Spleen (tissue), 11 donors: ENCODE data around the gene ATF6B. TPM values are rescaled to one million over a fixed set of nuclear protein-coding genes. Genes with fewer than 3 reads are reported as not detected.
A peak's percentile ranks its signal among the peaks of the same experiment; 100 is the strongest.

Experiments
- DNase-seq: peaks from one replicate; pipeline ENCODE4 v3.0.0-alpha.2; 2020
- H3K27ac ChIP-seq, 8 donors: fragments of 200-600 bp; sonication (generic) in 7 of 8; 1 replicate in 4 of 8; 2 replicates in 4 of 8; pipeline versions ENCODE4 v1.5.0 to v1.8.0; 2016 to 2021; ENCODE audit warnings: inconsistent platforms in 4 of 8, mild to moderate bottlenecking in 4 of 8, moderate library complexity in 1 of 8
- H3K27me3 ChIP-seq, 7 donors: fragments of 200-600 bp; sonication (generic) in 6 of 7; replicated peaks in 1 of 7; 1 replicate in 4 of 7; 2 replicates in 3 of 7; pipeline versions ENCODE4 v1.5.0 to v1.8.0; 2016 to 2021; ENCODE audit warnings: inconsistent platforms in 3 of 7, mild to moderate bottlenecking in 1 of 7
- H3K36me3 ChIP-seq, 6 donors: fragments of 200-600 bp; sonication (generic) in 5 of 6; 1 replicate in 4 of 6; 2 replicates in 2 of 6; pipeline versions ENCODE4 v1.5.0 to v1.8.0; 2016 to 2021; ENCODE audit warnings: inconsistent platforms in 2 of 6
- H3K4me1 ChIP-seq, 6 donors: fragments of 200-600 bp; sonication (generic) in 5 of 6; 1 replicate in 3 of 6; 2 replicates in 3 of 6; pipeline versions ENCODE4 v1.5.0 to v1.8.0; 2016 to 2021; ENCODE audit warnings: inconsistent platforms in 3 of 6
- H3K4me3 ChIP-seq, 8 donors: fragments of 200-600 bp; sonication (generic) in 7 of 8; 1 replicate in 4 of 8; 2 replicates in 4 of 8; pipeline versions ENCODE4 v1.5.0 to v1.8.0; 2016 to 2021; ENCODE audit warnings: inconsistent platforms in 4 of 8, mild to moderate bottlenecking in 4 of 8, moderate library complexity in 2 of 8
- H3K9me3 ChIP-seq, 8 donors: fragments of 200-600 bp; sonication (generic) in 7 of 8; 1 replicate in 4 of 8; 2 replicates in 4 of 8; pipeline versions ENCODE4 v1.5.0 to v1.8.0; 2016 to 2021; ENCODE audit warnings: inconsistent platforms in 4 of 8
- POLR2A ChIP-seq, 3 donors: fragments of 450-650 bp; IDR thresholded peaks; one replicate each; pipeline ENCODE4 v1.5.1; 2017; ENCODE audit warnings: antibody characterized with exemption in 3 of 3, mild to moderate bottlenecking in 1 of 3
- POLR2AphosphoS5 ChIP-seq, 3 donors: sonication (generic); formaldehyde crosslinking; IDR thresholded peaks; one replicate each; pipeline ENCODE4 v1.5.1; 2017; ENCODE audit warnings: antibody characterized with exemption in 3 of 3
- WGBS, 5 donors: extraction: QIAGEN DNeasy Blood & Tissue Kit in 3 of 5; methylation state at CpG; one replicate each; pipeline versions ENCODE4 v1.1.5 to v1.1.7; 2013 to 2018; 5-methylcytosine and 5-hydroxymethylcytosine counted together
- intact Hi-C: fragments of 100-400 bp; cut with DNase I; formaldehyde crosslinking; loops from one replicate; pipeline ENCODE4 v1.15.0; 2023; ENCODE audit warnings: low total_unique reads
- polyA plus RNA-seq, 3 donors: library from polyadenylated mRNA; stranded (reverse); fragments of 200-250 nt; gene quantifications; one replicate each; pipeline ENCODE4 v1.2.1, GENCODE V29; 2013
- total RNA-seq, 7 donors: library from RNA; depleted of rRNA in 3 of 7; stranded (reverse); fragments of >200 nt in 3 of 7; fragmentation: NEBNext Ultra II Directional in 4 of 7; extraction: Animal tissue kit (Norgen Biotek cat#: 25700) in 4 of 7; gene quantifications; one replicate each; pipeline versions ENCODE4 v1.1.0 to v1.2.1, GENCODE V29; 2016 to 2021
- TF ChIP-seq, protein P1 (sequence below), 11 experiments: fragments of 200-600 bp in 7 of 11; fragments of 450-650 bp in 4 of 11; sonication (generic) in 4 of 11; IDR thresholded peaks in 8 of 11; conservative IDR thresholded peaks in 3 of 11; 1 replicate in 7 of 11; 2 replicates in 4 of 11; pipeline versions ENCODE4 v1.4.0 to v1.8.0; 2016 to 2021; ENCODE audit warnings: antibody characterized with exemption in 11 of 11, inconsistent platforms in 4 of 11, mild to moderate bottlenecking in 1 of 11
- donor health status: healthy with polysubstance abuse.
- donor health status: DM: no; HTN: no; CAD: no; lungs with moderate emphysema.
- donor health status: DM: no; HTN: no; CAD: no.
- donor health status: Bipolar disorder and iron deficiency.
- donor health status: healthy.
- donor health status: DM: no; HTN: no; CAD: no.
- donor health status: DM: yes; HTN: yes; CAD: no.

Gene ATF6B
- total and polyA plus RNA-seq, 10 donors: 45.3 to 126 (median 92.7) TPM

DNA sequence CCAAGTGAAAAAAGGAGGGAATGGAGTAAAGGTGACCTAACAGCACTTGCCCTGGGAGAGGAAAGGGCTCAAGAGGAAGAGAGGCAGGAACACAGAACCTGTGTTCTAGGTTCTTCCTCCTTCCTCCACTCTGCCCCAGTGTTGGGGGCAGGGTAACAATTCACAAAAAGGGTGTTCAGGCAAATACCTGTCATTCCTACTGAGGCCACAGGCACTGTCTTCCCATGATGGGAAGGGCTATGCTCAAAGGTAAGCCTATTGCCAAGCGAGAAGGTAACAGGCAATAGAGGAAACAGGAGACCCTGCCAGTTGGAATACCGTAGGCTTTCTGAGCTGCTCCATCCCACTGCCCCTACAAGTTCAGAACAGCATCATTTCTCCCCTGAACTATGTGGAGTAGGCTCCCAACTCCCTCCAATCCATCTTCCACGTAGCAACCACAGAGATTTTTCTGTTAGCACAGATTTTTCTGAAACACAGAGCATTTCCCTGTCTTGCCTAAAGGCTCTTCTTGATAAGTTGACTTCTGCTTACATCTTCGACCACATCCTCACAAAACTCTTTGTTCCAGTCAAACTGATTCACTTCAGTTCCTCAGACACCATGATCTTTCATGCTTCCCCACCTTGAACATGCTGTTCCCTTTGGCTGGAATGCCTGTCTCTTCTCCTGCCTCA is 45.1 kb upstream of the ATF6B start:
- 61 to 71% (median 65%) methylated on average over 4 of the region's 4 CpGs for WGBS, 5 donors
- H3K4me1 ChIP-seq: peaks cover 18 to 49% (median 41%) of the 10 kb centered on the region in 6 donors
- intact Hi-C loops: no loop called here
- H3K4me3 ChIP-seq: no peak overlapping the region
- DNase-seq: no peak
- H3K9me3 ChIP-seq: no peaks in the 10 kb centered on the region
- peak overlapping the region in 2 of 8 donors; percentile 15 to 35 for H3K27ac ChIP-seq
- peaks cover 0 to 32% (median 24%) of the 10 kb centered on the region in 6 donors for H3K36me3 ChIP-seq
- no peaks in the 10 kb centered on the region for H3K27me3 ChIP-seq
- TF ChIP-seq POLR2A (IDR thresholded peaks at IDR 0.05) (no peak), POLR2AphosphoS5 (IDR thresholded peaks at IDR 0.05) (no peak)
- TF ChIP-seq, protein P1, sequence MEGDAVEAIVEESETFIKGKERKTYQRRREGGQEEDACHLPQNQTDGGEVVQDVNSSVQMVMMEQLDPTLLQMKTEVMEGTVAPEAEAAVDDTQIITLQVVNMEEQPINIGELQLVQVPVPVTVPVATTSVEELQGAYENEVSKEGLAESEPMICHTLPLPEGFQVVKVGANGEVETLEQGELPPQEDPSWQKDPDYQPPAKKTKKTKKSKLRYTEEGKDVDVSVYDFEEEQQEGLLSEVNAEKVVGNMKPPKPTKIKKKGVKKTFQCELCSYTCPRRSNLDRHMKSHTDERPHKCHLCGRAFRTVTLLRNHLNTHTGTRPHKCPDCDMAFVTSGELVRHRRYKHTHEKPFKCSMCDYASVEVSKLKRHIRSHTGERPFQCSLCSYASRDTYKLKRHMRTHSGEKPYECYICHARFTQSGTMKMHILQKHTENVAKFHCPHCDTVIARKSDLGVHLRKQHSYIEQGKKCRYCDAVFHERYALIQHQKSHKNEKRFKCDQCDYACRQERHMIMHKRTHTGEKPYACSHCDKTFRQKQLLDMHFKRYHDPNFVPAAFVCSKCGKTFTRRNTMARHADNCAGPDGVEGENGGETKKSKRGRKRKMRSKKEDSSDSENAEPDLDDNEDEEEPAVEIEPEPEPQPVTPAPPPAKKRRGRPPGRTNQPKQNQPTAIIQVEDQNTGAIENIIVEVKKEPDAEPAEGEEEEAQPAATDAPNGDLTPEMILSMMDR (IDR thresholded peaks at IDR 0.05 in 8 of 11, conservative IDR thresholded peaks at IDR 0.05 in 3 of 11): no peak

DNA sequence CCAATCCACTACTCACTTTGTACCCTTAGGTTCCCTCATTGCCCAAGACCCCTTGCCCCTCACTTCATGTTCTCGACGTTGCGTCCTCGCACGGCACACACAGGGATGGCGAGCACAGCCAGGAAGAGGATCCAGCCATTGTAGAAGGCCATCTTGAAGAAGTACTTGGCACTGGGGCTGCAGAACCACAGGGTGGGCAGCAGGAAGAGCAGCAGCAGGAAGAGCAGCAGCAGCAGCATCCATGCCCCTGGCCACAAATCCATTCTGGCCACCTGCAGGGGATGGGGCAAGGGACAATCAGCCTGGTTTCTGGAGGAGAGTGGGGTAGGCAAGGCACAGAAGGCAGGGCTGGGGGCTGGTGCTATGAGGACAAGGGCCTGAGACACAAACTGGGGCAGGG is 43.2 kb upstream of the ATF6B start:
- DNase-seq: peak; percentile 34
- H3K4me1 ChIP-seq: peaks cover 9 to 36% (median 27%) of the 10 kb centered on the region in 6 donors
- peaks cover 0 to 51% (median 35%) of the 10 kb centered on the region in 6 donors for H3K36me3 ChIP-seq
- H3K27me3 ChIP-seq: no peaks in the 10 kb centered on the region
- no peak for TF ChIP-seq POLR2AphosphoS5 (IDR thresholded peaks at IDR 0.05)
- TF ChIP-seq POLR2A (IDR thresholded peaks at IDR 0.05): no peak
- TF ChIP-seq, protein P1 (IDR thresholded peaks at IDR 0.05 in 8 of 11, conservative IDR thresholded peaks at IDR 0.05 in 3 of 11): no peak
- intact Hi-C loops: no loop called here
- H3K27ac ChIP-seq: no peak overlapping the region
- 96 to 99% (median 96%) methylated on average over 6 of the region's 6 CpGs for WGBS, 5 donors
- no peaks in the 10 kb centered on the region for H3K9me3 ChIP-seq
- no peak overlapping the region for H3K4me3 ChIP-seq

DNA sequence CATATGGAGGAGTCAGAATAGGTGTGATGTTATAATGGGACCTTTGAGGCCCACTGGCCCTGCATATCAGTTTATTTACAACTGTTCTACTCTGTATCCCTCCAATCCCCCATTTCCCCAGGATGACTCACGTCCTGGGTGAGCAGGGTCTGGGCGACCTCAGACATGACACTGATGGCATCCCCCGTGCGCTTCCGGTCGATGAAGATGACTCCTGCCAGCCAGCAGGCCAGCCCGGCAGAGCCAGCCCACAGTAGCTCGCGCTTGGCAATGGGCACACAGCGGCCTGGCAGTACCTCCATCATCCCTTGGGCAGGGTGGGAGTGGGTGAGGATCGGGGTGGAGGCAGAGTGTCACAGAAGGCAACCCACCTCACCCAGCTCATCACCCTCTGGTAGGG is 42.2 kb upstream of the ATF6B start:
- peaks cover 0 to 60% (median 35%) of the 10 kb centered on the region in 6 donors for H3K36me3 ChIP-seq
- WGBS, 5 donors: 92 to 97% (median 93%) methylated on average over 11 of the region's 11 CpGs
- intact Hi-C loops: no loop called here

More for the DNA sequence above, 42.2 kb upstream of the ATF6B start:
- Histone ChIP-seq H3K4me1 (peaks cover 7 to 28% (median 22%) of the 10 kb centered on the region in 6 donors), H3K27ac (no peak overlapping the region), H3K9me3 (no peaks in the 10 kb centered on the region), H3K27me3 (no peaks in the 10 kb centered on the region), H3K4me3 (no peak overlapping the region)
- TF ChIP-seq, protein P1 (IDR thresholded peaks at IDR 0.05 in 8 of 11, conservative IDR thresholded peaks at IDR 0.05 in 3 of 11): no peak
- no peak for TF ChIP-seq POLR2A (IDR thresholded peaks at IDR 0.05)
- TF ChIP-seq POLR2AphosphoS5 (IDR thresholded peaks at IDR 0.05): peak in 1 of 3 donors; percentile 57
- DNase-seq: peak; percentile 58
